Inflammatory macrophage treated with lipopolysaccharide for 1 hour (primary cell): ENCODE results near the gene TMPRSS11F.
A peak's percentile ranks its signal among the peaks of the same experiment; 100 is the strongest.

Experiments used
- DNase-seq, 2 donors: peaks; one replicate each; pipeline ENCODE4 v3.0.0-alpha.2; 2020 to 2022

Gene TMPRSS11F

GRCh38 chr4:68076194-68076593 lies 53.5 kb downstream of the TMPRSS11F start:
- DNase-seq: no peak

DNA sequence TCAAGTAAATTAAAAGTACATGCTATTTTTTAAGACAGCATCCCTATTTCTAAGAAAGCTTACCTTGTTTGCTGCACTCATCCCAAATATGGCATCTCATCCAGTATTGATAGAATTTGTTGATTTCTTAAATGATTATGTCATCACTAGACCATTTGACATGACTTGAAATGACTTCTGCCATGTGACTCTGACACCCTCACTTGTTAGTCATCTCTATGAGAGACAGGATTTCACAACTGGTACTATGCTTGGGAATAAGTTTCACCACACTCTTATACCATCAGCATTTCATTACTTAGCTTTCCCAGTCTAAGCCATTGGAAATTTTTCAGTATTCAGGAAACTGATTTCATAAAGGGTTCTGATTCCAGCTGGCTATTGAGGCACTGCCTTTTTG lies 55.3 kb downstream of the TMPRSS11F start:
- DNase-seq: peak; percentile 11 to 36

DNA sequence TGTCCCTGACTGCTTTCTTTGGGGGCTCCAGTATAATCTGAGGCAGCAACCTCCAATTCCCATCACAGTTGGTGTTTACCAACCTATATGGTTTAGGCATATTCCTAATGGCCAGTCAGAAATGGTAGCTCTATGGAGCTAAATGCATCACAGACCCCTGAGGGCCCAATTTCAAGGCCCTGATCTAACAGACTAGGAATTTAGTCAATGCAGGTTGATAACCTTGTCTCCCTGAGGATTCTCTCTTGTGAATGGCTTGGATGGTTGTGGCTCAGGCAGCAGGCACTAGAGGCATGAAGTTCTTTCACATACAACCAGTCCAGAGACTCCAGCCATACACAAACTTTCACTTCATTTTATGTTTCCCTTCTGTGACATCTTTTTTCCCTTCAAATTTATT lies 59.4 kb downstream of the TMPRSS11F start:
- no peak for DNase-seq

DNA sequence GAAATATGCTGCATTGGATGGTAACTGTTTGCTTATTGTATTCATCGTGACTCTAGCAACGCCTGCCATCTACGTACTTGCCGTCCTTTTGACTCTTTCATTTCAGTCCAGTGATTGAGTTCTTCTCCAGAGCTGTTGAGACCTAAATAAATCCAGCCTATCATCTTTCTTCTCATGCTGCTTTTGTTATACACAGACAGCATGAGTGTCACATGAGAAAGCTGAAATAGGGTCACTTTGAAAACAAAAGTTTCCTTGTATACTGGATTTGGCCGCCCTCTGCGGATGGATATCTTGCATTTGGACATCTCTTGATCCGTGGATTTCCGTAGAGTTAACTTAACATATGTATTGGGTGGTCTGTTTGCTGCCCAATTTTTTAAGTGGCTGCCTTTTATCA lies 67.2 kb downstream of the TMPRSS11F start:
- no peak for DNase-seq

GRCh38 chr4:68038272-68038671 lies 91.4 kb downstream of the TMPRSS11F start:
- DNase-seq: no peak

- no peak for DNase-seq
Observed at GRCh38 chr4:68021185-68021584, 108.5 kb downstream of the TMPRSS11F start.

DNA sequence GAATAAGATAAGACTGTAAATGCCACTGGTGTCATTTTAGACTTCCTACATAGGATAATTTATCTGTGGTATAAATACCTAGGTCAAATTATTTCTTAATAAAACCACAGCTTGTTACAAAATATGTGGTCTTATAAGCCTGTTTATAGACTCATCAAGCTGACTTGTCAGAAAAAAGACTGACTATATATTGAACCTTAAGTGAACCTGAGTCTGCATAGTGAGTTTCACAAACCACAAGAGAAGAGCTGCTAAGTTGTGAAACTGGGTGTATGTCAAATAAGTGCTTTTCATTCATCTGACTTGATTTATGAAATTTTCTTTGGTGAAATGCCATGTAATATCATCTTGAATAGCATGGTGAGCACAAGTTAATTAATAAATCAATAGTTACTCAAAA lies 118.0 kb downstream of the TMPRSS11F start:
- DNase-seq: no peak
